ENCODE data around the gene PLIN4.

The PLIN4 gene

DNA sequence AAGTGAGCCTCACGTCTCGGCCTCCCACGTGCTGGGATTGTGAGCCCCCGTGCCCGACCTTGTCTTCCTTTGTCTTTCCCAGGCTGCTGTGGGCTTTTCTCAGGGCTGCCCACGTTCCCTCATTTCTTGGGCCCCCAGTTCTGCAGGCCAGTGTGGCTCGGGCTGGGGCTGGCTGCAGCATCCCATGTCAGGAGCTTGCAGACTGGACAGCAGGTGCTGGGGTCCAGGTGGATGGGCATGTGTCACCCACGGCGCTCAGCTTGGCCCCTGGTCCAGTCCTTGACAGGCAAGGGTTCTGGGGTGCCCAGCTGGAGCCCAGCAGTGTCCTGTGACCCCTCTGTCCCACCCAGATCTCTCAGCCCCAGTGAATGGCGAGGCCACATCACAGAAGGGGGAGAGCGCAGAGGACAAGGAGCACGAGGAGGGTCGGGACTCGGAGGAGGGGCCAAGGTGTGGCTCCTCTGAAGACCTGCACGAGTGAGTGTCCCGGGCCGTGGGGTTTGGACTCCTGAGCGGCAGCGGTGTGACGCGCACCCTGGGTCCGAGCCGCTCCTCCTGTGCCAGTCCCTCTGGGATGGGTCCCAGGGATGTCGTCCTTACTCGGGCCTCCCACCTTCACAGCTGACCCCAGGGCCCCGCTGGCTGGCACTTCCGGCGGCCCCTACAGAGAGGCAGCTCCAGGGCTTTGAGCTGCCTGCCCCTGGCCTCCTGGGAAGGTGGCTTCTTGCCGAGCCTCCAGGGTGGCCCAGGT is 17.3 kb downstream of the PLIN4 start:
- H3K36me3 Mint-ChIP-seq = no peaks in the 10 kb centered on the region
- H3K4me1 Mint-ChIP-seq = no peaks in the 10 kb centered on the region
- H3K4me3 Mint-ChIP-seq = no peak overlapping the region
- H3K9me3 Mint-ChIP-seq = no peaks in the 10 kb centered on the region
- no peak for DNase-seq
- CTCF ChIA-PET = no interaction called here
- no peak overlapping the region for H3K27ac Mint-ChIP-seq
- no peaks in the 10 kb centered on the region for H3K27me3 Mint-ChIP-seq

DNA sequence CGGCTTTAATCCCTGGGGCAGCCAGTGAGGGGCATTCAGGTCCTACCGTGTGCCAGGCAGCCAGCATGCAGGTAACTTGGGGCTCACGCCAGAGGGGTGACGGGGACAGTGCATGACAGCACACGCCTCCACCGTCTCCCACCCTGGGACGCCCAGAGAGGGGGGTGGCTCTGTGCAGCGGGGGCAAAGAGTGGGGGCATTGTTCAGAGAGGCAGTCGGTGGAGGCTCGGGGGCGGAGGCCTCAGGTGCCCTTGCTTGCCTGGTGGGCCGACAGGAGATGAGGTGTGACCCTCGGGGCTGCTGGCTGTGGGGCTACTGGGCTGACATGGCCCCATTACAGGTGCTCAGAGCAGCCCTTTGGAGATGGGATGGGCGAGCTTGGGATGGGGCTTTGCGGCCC is 18.4 kb downstream of the PLIN4 start:
- H3K36me3 Mint-ChIP-seq = peaks cover 4% of the 10 kb centered on the region
- CTCF ChIA-PET = no interaction called here
- H3K4me3 Mint-ChIP-seq = no peak overlapping the region
- H3K9me3 Mint-ChIP-seq = no peaks in the 10 kb centered on the region
- no peak for DNase-seq
- H3K27me3 Mint-ChIP-seq = no peaks in the 10 kb centered on the region
- no peak overlapping the region for H3K27ac Mint-ChIP-seq
- no peaks in the 10 kb centered on the region for H3K4me1 Mint-ChIP-seq

DNA sequence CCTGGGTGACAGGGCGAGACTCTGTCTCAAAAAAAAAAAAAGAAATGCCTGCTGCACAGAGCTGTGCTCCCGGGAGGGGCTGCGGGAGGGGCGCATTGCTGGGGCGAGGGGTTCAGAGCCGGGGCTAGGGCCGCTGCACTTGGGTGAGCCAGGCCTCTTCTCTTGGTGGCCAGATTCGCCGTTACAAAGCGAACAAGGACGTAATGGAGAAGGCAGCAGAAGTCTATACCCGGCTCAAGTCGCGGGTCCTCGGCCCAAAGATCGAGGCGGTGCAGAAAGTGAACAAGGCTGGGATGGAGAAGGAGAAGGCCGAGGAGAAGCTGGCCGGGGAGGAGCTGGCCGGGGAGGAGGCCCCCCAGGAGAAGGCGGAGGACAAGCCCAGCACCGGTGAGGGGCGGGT is 19.0 kb downstream of the PLIN4 start:
- Mint-ChIP-seq H3K4me3 (no peak overlapping the region), H3K27ac (no peak overlapping the region), H3K4me1 (no peaks in the 10 kb centered on the region), H3K9me3 (no peaks in the 10 kb centered on the region), H3K36me3 (peaks cover 7% of the 10 kb centered on the region), H3K27me3 (no peaks in the 10 kb centered on the region)
- DNase-seq = no peak
- CTCF ChIA-PET = no interaction called here

DNA sequence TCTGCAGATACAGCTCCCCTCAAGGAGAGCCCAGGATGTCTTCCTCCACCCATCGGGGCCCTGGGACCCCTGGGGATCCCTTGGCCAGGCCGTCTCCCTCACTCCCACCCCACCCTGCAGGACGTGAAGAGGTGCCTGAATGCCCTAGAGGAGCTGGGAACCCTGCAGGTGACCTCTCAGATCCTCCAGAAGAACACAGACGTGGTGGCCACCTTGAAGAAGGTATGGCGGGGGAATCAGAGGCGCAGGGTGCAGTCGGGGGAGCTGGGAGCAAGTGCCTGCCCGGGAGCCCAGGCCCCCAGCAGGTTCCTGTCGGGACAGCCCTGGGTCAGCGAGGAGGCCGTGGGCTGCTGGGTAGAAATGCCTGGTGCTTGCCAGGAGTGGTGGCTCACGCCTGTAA is 19.6 kb downstream of the PLIN4 start:
- DNase-seq = no peak
- CTCF ChIA-PET = no interaction called here
- Mint-ChIP-seq H3K4me3 (no peak overlapping the region), H3K9me3 (no peaks in the 10 kb centered on the region), H3K36me3 (peaks cover 7% of the 10 kb centered on the region), H3K4me1 (no peaks in the 10 kb centered on the region), H3K27me3 (no peaks in the 10 kb centered on the region), H3K27ac (no peak overlapping the region)

DNA sequence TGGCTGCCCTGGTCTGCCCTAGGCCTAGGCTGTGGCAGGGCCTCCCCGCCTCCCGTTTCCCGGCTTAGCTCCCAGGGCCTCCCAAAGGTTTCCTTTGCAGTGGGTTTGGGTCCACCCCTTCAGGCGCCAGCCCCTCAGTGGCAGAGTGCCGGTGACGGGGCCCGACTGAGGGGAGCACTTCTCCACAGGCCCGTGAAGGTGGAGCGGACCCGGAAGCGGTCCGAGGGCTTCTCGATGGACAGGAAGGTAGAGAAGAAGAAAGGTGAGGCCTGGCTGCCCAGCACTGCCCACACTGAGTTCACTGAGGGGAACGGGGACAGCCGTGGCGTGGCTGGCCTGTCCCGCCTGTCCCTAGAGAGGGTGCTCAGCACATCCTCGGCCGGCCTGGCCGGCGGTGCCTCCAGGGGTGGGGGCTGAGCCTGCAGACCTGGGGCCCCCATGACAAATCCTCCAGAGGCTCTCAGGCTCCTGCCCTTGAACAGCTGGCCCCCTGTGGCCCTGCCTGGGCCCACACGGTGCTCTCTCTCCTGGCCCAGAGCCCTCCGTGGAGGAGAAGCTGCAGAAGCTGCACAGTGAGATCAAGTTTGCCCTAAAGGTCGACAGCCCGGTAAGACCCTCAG is 20.4 kb downstream of the PLIN4 start:
- Mint-ChIP-seq H3K27me3 (no peaks in the 10 kb centered on the region), H3K4me3 (no peak overlapping the region), H3K36me3 (peaks cover 7% of the 10 kb centered on the region), H3K9me3 (no peaks in the 10 kb centered on the region), H3K4me1 (no peaks in the 10 kb centered on the region), H3K27ac (no peak overlapping the region)
- CTCF ChIA-PET = no interaction called here
- no peak for DNase-seq

DNA sequence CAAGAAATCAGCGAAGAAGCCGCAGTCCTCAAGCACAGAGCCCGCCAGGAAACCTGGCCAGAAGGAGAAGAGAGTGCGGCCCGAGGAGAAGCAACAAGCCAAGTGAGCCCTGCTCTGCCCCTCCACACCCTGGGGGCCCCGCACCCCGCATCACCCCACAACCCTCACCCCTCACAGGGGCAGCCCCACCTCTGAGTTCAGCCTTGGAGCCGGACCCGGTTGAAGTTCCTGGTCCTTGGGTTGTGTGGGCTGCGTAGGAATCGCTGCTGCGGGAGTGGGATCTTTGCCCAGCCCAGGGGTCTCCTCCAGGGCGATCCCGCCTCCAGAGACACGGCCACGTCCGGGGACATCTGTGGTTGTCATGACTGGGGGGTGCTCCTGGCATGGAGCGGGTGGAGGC is 22.0 kb downstream of the PLIN4 start:
- Mint-ChIP-seq H3K36me3 (peaks cover 7% of the 10 kb centered on the region), H3K27me3 (no peaks in the 10 kb centered on the region), H3K27ac (no peak overlapping the region), H3K4me1 (no peaks in the 10 kb centered on the region), H3K9me3 (no peaks in the 10 kb centered on the region), H3K4me3 (no peak overlapping the region)
- CTCF ChIA-PET = no interaction called here
- DNase-seq = no peak

DNA sequence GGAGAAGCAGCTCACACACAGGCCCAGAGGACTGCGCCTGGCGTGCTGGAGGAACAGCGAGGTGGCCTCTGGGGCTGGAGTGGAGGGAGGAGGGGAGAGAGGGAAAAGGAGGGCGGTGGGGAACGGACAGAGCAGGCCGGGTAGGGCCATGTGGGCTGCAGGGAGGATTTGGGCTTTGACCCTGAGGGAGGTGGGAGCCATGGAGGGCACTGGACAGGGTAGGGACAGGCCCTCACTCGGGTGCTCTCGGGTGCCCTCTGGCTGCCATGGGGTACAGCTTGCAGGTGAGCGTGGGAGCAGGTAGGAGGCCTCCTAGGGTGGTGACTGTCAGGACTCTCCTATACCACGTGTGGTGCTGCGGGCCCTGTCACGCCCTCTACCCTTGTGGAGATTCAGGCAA is 22.8 kb downstream of the PLIN4 start:
- H3K36me3 Mint-ChIP-seq = peaks cover 11% of the 10 kb centered on the region
- H3K27ac Mint-ChIP-seq = no peak overlapping the region
- H3K27me3 Mint-ChIP-seq = no peaks in the 10 kb centered on the region
- CTCF ChIA-PET = no interaction called here
- no peaks in the 10 kb centered on the region for H3K4me1 Mint-ChIP-seq
- no peak for DNase-seq
- no peaks in the 10 kb centered on the region for H3K9me3 Mint-ChIP-seq
- no peak overlapping the region for H3K4me3 Mint-ChIP-seq

DNA sequence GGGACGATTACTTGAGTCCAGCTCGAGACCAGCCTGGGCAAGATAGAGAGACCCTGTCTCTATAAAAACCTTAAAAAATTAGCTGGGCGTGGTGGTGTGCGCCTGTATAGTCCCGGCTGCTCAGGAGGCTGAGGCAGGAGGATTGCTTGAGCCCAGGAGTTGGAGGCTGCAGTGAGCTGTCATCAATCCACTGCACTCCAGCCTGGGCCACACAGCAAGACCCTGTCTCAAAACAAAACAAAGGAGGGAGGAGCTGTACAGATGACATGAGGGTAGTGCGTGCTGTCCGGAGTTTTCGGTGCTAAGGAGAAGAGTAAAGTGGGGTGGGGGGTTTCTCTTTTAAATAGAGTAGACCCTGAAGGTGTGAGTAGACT is 23.6 kb downstream of the PLIN4 start:
- no peak for DNase-seq
- Mint-ChIP-seq H3K27me3 (no peaks in the 10 kb centered on the region), H3K36me3 (peaks cover 17% of the 10 kb centered on the region), H3K9me3 (no peaks in the 10 kb centered on the region), H3K27ac (peak overlapping the region; percentile 76), H3K4me1 (no peaks in the 10 kb centered on the region), H3K4me3 (no peak overlapping the region)
- CTCF ChIA-PET = no interaction called here

DNA sequence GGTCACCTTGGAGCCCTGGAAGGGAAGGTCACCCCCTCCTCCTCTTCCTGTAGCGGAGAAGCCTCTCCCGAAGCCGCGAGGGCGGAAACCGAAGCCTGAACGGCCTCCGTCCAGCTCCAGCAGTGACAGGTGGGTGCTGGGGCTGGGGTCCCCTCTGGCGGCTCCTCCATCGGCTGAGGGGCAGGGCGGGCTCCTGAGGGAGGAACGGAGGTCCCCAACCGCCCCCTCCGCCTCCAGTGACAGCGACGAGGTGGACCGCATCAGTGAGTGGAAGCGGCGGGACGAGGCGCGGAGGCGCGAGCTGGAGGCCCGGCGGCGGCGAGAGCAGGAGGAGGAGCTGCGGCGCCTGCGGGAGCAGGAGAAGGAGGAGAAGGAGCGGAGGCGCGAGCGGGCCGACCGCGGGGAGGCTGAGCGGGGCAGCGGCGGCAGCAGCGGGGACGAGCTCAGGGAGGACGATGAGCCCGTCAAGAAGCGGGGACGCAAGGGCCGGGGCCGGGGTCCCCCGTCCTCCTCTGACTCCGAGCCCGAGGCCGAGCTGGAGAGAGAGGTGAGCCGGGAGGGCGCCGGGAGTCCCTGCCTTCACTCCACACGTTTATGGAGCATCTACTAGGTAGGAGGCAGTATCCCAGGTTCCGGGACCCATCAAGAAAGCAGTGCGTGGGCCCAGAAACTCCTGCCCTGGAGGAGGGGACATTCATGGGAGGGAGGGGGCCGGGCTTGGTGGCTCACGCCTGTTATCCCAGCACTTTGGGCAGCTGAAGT is 24.2 kb downstream of the PLIN4 start:
- Mint-ChIP-seq H3K27ac (no peak overlapping the region), H3K9me3 (no peaks in the 10 kb centered on the region), H3K27me3 (no peaks in the 10 kb centered on the region), H3K4me3 (no peak overlapping the region), H3K36me3 (peaks cover 20% of the 10 kb centered on the region), H3K4me1 (no peaks in the 10 kb centered on the region)
- DNase-seq = no peak
- CTCF ChIA-PET = no interaction called here

DNA sequence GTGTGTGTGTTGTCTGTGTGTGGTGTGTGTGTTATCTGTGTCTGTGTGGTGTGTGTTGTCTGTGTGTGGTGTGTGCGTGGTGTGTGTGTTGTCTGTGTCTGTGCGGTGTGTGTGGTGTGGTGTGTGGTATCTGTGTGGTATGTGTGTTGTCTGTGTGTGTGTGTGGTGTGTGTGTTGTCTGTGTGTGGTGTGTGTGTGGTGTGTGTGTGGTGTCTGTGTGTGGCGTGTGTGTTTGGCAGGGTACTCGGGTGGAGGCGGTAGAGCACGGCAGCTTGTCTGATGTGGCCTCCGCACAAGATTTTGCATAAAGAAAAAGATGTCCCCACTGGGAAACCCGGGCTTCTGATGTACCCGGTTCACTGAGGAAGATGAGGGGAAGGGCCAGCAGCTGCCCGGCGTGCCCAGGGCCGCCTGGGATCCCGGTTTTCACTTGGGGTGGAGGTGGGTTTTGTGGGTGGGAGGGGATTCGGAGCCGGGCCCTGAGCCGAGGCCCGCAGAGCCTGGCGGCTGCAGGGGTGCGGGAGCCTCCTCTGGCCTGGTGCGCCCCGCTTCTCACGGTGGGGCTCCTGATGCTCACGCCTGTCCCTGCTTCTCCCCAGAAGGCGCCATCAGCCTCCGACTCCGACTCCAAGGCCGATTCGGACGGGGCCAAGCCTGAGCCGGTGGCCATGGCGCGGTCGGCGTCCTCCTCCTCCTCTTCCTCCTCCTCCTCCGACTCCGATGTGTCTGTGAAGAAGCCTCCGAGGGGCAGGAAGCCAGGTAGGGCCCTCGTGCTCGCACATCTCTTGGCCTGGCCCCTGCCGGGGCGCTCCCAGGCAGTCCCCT is 25.0 kb downstream of the PLIN4 start:
- CTCF ChIA-PET = no interaction called here
- DNase-seq = no peak
- Mint-ChIP-seq H3K36me3 (peaks cover 24% of the 10 kb centered on the region), H3K9me3 (no peaks in the 10 kb centered on the region), H3K4me3 (no peak overlapping the region), H3K27ac (no peak overlapping the region), H3K27me3 (no peaks in the 10 kb centered on the region), H3K4me1 (no peaks in the 10 kb centered on the region)

DNA sequence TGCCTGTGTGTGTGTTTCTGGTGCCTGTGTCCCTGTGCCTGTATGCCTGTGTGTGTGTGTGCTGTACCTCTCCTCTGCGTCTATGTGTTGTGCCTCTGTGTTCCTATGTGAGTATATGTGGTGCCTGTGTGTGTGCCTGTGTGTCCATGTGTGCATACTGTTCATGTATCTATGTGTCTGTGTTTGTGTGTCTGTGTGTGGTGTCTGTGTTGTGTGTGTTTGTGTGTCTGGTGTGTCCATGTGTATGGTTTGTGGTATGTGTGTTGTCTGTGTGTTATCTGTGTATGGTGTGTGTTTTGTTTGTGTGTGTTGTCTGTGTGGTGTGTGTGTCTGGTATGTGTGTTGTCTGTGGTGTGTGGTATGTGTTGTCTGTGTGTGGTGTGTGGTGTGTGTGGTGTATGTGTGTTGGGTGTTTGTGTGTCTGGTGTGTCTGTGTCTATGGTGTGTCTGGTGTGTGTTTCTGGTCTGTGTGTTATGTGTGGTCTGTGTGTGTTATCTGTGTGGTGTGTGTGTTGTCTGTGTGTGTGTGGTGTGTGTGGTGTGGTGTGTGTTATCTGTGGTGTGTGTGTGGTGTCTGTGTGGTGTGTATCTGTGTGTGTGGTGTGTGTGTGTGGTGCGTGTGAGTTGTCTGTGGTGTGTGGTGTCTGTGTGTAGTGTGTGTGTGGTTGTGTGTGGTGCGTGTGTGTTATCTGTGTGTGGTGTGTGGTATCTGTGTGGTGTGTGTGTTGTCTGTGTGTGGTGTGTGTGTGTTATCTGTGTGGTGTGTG is 25.8 kb downstream of the PLIN4 start:
- H3K4me1 Mint-ChIP-seq = no peaks in the 10 kb centered on the region
- H3K27me3 Mint-ChIP-seq = no peaks in the 10 kb centered on the region
- no peak for DNase-seq
- H3K4me3 Mint-ChIP-seq = no peak overlapping the region
- peaks cover 26% of the 10 kb centered on the region for H3K36me3 Mint-ChIP-seq
- no peak overlapping the region for H3K27ac Mint-ChIP-seq
- CTCF ChIA-PET = no interaction called here
- H3K9me3 Mint-ChIP-seq = no peaks in the 10 kb centered on the region

DNA sequence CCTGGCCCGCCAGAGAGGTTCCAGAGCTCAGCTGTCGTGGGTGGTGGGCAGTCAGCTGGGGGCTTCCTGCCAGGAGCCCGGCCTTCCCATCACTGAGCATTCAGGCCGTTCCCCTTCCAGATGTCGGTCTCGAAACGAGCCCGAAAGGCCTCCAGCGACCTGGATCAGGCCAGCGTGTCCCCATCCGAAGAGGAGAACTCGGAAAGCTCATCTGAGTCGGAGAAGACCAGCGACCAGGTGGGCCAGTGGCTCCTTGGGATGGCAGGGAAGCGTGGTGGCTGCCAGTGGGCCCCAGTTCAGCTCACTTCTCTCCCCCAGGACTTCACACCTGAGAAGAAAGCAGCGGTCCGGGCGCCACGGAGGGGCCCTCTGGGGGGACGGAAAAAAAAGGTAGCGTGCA is 26.8 kb downstream of the PLIN4 start:
- no peak overlapping the region for H3K27ac Mint-ChIP-seq
- H3K27me3 Mint-ChIP-seq = no peaks in the 10 kb centered on the region
- H3K9me3 Mint-ChIP-seq = no peaks in the 10 kb centered on the region
- H3K4me3 Mint-ChIP-seq = no peak overlapping the region
- CTCF ChIA-PET = no interaction called here
- peaks cover 31% of the 10 kb centered on the region for H3K36me3 Mint-ChIP-seq
- DNase-seq = no peak
- H3K4me1 Mint-ChIP-seq = no peaks in the 10 kb centered on the region

DNA sequence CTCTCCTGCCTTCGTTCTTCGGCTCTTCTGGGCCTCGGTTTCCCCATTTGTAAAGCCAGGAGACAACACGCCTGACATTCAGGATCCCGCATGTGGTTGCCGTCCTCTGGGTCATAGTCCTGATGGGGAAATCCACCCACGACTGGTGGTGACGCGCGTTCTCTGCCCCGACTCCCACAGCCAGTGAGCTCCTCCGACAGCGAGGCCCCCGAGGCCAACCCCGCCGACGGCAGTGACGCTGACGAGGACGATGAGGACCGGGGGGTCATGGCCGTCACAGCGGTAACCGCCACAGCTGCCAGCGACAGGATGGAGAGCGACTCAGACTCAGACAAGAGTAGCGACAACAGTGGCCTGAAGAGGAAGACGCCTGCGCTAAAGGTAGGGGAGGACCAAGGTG is 29.8 kb downstream of the PLIN4 start:
- no peaks in the 10 kb centered on the region for H3K4me1 Mint-ChIP-seq
- no peak overlapping the region for H3K27ac Mint-ChIP-seq
- H3K9me3 Mint-ChIP-seq = no peaks in the 10 kb centered on the region
- DNase-seq = no peak
- CTCF ChIA-PET = no interaction called here
- H3K4me3 Mint-ChIP-seq = no peak overlapping the region
- no peaks in the 10 kb centered on the region for H3K27me3 Mint-ChIP-seq
- peaks cover 29% of the 10 kb centered on the region for H3K36me3 Mint-ChIP-seq

DNA sequence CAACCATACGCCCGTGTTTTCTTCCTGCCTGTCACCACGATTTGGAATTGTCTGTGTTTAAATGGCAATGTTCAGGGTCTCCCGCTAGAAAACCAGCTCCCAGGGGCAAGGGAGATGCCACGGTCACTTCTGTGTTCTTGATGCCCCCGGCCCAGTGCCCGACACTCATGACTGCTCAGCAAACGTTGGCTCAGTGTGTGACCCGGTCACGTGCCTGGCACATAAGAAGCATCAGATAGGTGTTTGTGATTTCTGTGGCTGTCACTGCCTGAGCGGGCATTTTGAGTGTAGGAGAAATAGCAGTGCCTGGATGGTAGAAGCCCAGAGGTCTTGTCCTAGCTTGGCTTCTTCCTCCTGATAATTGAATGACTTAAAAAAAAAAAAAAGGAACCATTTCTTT is 30.7 kb downstream of the PLIN4 start:
- no peak for DNase-seq
- Mint-ChIP-seq H3K4me3 (no peak overlapping the region), H3K36me3 (peaks cover 30% of the 10 kb centered on the region), H3K27ac (no peak overlapping the region), H3K27me3 (no peaks in the 10 kb centered on the region), H3K4me1 (no peaks in the 10 kb centered on the region), H3K9me3 (no peaks in the 10 kb centered on the region)
- CTCF ChIA-PET = no interaction called here

All from activated naive CD4-positive, alpha-beta T cell treated with anti-CD3 and anti-CD28 coated beads, Interleukin-2, amount 10 ng/mL, durations not matched to agents 7 days and 5 days (primary cell).